Rectal smooth muscle tissue (tissue), 1 donor: Measurements from ENCODE around the gene NUDT6.
"Not testable (repeated sequence)": the region's sequence is repeated elsewhere in the genome, so short reads cannot be mapped to it uniquely, and the experiment has no call there.

Source experiments
- H3K27ac ChIP-seq: one replicate; pipeline ENCODE4 v1.7.0; 2013; ENCODE audit warnings: low read depth, low read length, inconsistent platforms
- H3K27me3 ChIP-seq: one replicate; pipeline ENCODE4 v1.7.0; 2013; ENCODE audit warnings: low read length; ENCODE audit not compliant: control insufficient read depth, insufficient read depth
- H3K36me3 ChIP-seq: one replicate; pipeline ENCODE4 v1.7.0; 2013; ENCODE audit warnings: low read length; ENCODE audit not compliant: control insufficient read depth, insufficient read depth
- H3K4me1 ChIP-seq: one replicate; pipeline ENCODE4 v1.7.0; 2013; ENCODE audit warnings: low read length; ENCODE audit not compliant: control insufficient read depth, insufficient read depth
- H3K4me3 ChIP-seq: one replicate; pipeline ENCODE4 v1.7.0; 2013; ENCODE audit warnings: low read length
- H3K9ac ChIP-seq: one replicate; pipeline ENCODE4 v1.7.0; 2013; ENCODE audit warnings: low read length

NUDT6 gene

GRCh38 chr4:122858705-122859104 is 63.7 kb downstream of the NUDT6 start:
- Histone ChIP-seq H3K27me3 (no peaks in the 10 kb centered on the region), H3K4me1 (peaks cover 34% of the 10 kb centered on the region), H3K9ac (no peak overlapping the region), H3K36me3 (no peaks in the 10 kb centered on the region), H3K4me3 (no peak overlapping the region), H3K27ac (no peak overlapping the region)

GRCh38 chr4:122857160-122857559 is 65.2 kb downstream of the NUDT6 start:
- no peak overlapping the region for H3K9ac ChIP-seq
- H3K4me1 ChIP-seq: peaks cover 29% of the 10 kb centered on the region
- peak overlapping the region; percentile 32 for H3K27ac ChIP-seq
- H3K36me3 ChIP-seq: no peaks in the 10 kb centered on the region
- H3K4me3 ChIP-seq: no peak overlapping the region
- H3K27me3 ChIP-seq: no peaks in the 10 kb centered on the region

- peak overlapping the region; percentile 80 for H3K27ac ChIP-seq
- H3K36me3 ChIP-seq: no peaks in the 10 kb centered on the region
- H3K4me3 ChIP-seq: no peak overlapping the region
- H3K4me1 ChIP-seq: peaks cover 24% of the 10 kb centered on the region
- no peak overlapping the region for H3K9ac ChIP-seq
- no peaks in the 10 kb centered on the region for H3K27me3 ChIP-seq
Observed at GRCh38 chr4:122855353-122855890, 67.0 kb downstream of the NUDT6 start.

- no peaks in the 10 kb centered on the region for H3K27me3 ChIP-seq
- no peak overlapping the region for H3K9ac ChIP-seq
Observed at GRCh38 chr4:122854447-122855352, 67.7 kb downstream of the NUDT6 start.

GRCh38 chr4:122851568-122851967 is 70.8 kb downstream of the NUDT6 start:
- Histone ChIP-seq H3K4me1 (peaks cover 17% of the 10 kb centered on the region), H3K9ac (no peak overlapping the region), H3K27ac (no peak overlapping the region), H3K36me3 (no peaks in the 10 kb centered on the region), H3K4me3 (no peak overlapping the region), H3K27me3 (no peaks in the 10 kb centered on the region)

More at GRCh38 chr4:122854447-122855352, 67.7 kb downstream of the NUDT6 start:
- H3K27ac ChIP-seq: peak overlapping the region; percentile 80
- peak overlapping the region; percentile 16 for H3K4me3 ChIP-seq
- no peaks in the 10 kb centered on the region for H3K36me3 ChIP-seq
- peaks cover 24% of the 10 kb centered on the region for H3K4me1 ChIP-seq

- H3K9ac ChIP-seq, H3K27me3 ChIP-seq, H3K4me3 ChIP-seq, H3K36me3 ChIP-seq, H3K27ac ChIP-seq: not testable (repeated sequence)
- H3K4me1 ChIP-seq: peaks cover 11% of the 10 kb centered on the region
Observed at GRCh38 chr4:122849789-122850188, 72.6 kb downstream of the NUDT6 start.

GRCh38 chr4:122847931-122848330 is 74.5 kb downstream of the NUDT6 start:
- Histone ChIP-seq H3K4me3 (no peak overlapping the region), H3K36me3 (no peaks in the 10 kb centered on the region), H3K27ac (no peak overlapping the region), H3K9ac (no peak overlapping the region), H3K27me3 (no peaks in the 10 kb centered on the region), H3K4me1 (peaks cover 14% of the 10 kb centered on the region)

- H3K27me3 ChIP-seq: no peaks in the 10 kb centered on the region
- H3K27ac ChIP-seq: peak overlapping the region; percentile 54
- H3K4me1 ChIP-seq: peaks cover 28% of the 10 kb centered on the region
Observed at GRCh38 chr4:122845760-122846159, 76.6 kb downstream of the NUDT6 start.

GRCh38 chr4:122845066-122845465 is 77.3 kb downstream of the NUDT6 start:
- no peaks in the 10 kb centered on the region for H3K27me3 ChIP-seq
- peak overlapping the region; percentile 54 for H3K27ac ChIP-seq
- H3K36me3 ChIP-seq: no peaks in the 10 kb centered on the region
- peaks cover 35% of the 10 kb centered on the region for H3K4me1 ChIP-seq
- no peak overlapping the region for H3K4me3 ChIP-seq
- no peak overlapping the region for H3K9ac ChIP-seq

More at GRCh38 chr4:122845760-122846159, 76.6 kb downstream of the NUDT6 start:
- H3K36me3 ChIP-seq: no peaks in the 10 kb centered on the region
- no peak overlapping the region for H3K9ac ChIP-seq
- no peak overlapping the region for H3K4me3 ChIP-seq

- H3K4me3 ChIP-seq, H3K9ac ChIP-seq, H3K27me3 ChIP-seq, H3K36me3 ChIP-seq: not testable (repeated sequence)
- peaks cover 37% of the 10 kb centered on the region for H3K4me1 ChIP-seq
- peak overlapping the region; percentile 82 for H3K27ac ChIP-seq
Observed at GRCh38 chr4:122844391-122844790, 78.0 kb downstream of the NUDT6 start.

- Histone ChIP-seq H3K4me1 (peaks cover 38% of the 10 kb centered on the region), H3K27ac (peak overlapping the region; percentile 82), H3K4me3 (peak overlapping the region; percentile 26), H3K36me3 (no peaks in the 10 kb centered on the region), H3K9ac (no peak overlapping the region), H3K27me3 (no peaks in the 10 kb centered on the region)
Observed at GRCh38 chr4:122842984-122843531, 79.3 kb downstream of the NUDT6 start.
